ENCODE results near the gene NBEAL2.

- TF ChIP-seq ZNF384 (IDR thresholded peaks at IDR 0.05) (no peak), TARDBP (IDR thresholded peaks at IDR 0.05) (no peak), SUZ12 (IDR thresholded peaks at IDR 0.05) (no peak), PKNOX1 (IDR thresholded peaks at IDR 0.05) (no peak), LEF1 (IDR thresholded peaks at IDR 0.05; ENCODE audit: borderline replicate concordance) (no peak), SP1 (IDR thresholded peaks at IDR 0.05) (no peak), BHLHE40 (IDR thresholded peaks at IDR 0.05; ENCODE audit: borderline replicate concordance) (no peak)
Measured at GRCh38 chr3:46998852-46999515, 19.5 kb downstream of the NBEAL2 start.

All from HEK293T (cell line).